Hepatocyte (in vitro differentiated cells): ENCODE data around the gene TMPRSS7.

Experiments
- EZH2 ChIP-seq: fragments of 200-600 bp; sonication (generic); IDR thresholded peaks from 2 replicates; pipeline ENCODE4 v1.6.1; 2016; ENCODE audit warnings: antibody characterized with exemption, mild to moderate bottlenecking, borderline replicate concordance
- EZH2phosphoT487 ChIP-seq: fragments of 200-600 bp; sonication (generic); IDR thresholded peaks from one replicate; pipeline ENCODE4 v1.6.1; 2018; ENCODE audit warnings: antibody characterized with exemption, mild to moderate bottlenecking, low read depth, moderate library complexity; ENCODE audit not compliant: unreplicated experiment, severe bottlenecking
- TF ChIP-seq, protein P1 (sequence below): fragments of 200-600 bp; sonication (generic); IDR thresholded peaks from 2 replicates; pipeline ENCODE4 v1.5.1; 2016; ENCODE audit warnings: antibody characterized with exemption, mild to moderate bottlenecking; ENCODE audit not compliant: poor library complexity

DNA sequence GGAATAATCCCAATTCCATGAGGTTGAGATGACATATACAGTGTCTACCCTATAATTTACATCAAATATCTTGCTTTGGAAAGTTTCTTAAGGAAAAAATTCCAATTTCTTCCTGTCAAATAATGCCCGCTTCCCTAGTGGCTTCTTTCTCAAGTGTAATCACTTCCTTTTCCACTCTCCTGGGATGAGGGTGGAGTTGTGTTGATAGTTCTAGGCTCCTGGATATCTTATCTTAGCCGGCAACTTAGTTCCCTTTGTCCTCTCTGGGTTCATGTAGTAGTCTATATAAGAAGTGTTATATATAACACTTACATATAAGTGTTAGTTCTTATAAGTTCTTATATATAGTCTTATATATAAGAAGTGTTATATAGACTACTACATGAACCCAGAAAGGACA, 24.9 kb upstream of the TMPRSS7 start:
- TF ChIP-seq, protein P1, sequence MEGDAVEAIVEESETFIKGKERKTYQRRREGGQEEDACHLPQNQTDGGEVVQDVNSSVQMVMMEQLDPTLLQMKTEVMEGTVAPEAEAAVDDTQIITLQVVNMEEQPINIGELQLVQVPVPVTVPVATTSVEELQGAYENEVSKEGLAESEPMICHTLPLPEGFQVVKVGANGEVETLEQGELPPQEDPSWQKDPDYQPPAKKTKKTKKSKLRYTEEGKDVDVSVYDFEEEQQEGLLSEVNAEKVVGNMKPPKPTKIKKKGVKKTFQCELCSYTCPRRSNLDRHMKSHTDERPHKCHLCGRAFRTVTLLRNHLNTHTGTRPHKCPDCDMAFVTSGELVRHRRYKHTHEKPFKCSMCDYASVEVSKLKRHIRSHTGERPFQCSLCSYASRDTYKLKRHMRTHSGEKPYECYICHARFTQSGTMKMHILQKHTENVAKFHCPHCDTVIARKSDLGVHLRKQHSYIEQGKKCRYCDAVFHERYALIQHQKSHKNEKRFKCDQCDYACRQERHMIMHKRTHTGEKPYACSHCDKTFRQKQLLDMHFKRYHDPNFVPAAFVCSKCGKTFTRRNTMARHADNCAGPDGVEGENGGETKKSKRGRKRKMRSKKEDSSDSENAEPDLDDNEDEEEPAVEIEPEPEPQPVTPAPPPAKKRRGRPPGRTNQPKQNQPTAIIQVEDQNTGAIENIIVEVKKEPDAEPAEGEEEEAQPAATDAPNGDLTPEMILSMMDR = no peak
- TF ChIP-seq EZH2 (no peak), EZH2phosphoT487 (no peak)
